ENCODE data around the gene RWDD4. TPM values are rescaled to one million over a fixed set of nuclear protein-coding genes. Genes with fewer than 3 reads are reported as not detected.

The RWDD4 gene
- total and polyA plus RNA-seq, 8 donors, result 8.5 to 15.4 (median 12.8) TPM

- DNase-seq, result no peak
- H3K4me3 ChIP-seq, result no peak overlapping the region
- no peak for FAIRE-seq
- intact Hi-C loops (cut with DNase I), result no loop called here
- 53 to 59% methylated on average over 2 of the region's 2 CpGs for WGBS, 2 donors
- H3K27ac ChIP-seq, result peak overlapping the region in 2 of 4 donors; percentile 38 to 79
- no peaks in the 10 kb centered on the region for H3K36me3 ChIP-seq
- peaks cover 4 to 18% (median 17%) of the 10 kb centered on the region in 3 donors for H3K4me1 ChIP-seq
- no peaks in the 10 kb centered on the region for H3K9me3 ChIP-seq
- no peak for TF ChIP-seq CTCF (IDR thresholded peaks at IDR 0.05)
- no peak for ATAC-seq
- no peaks in the 10 kb centered on the region for H3K27me3 ChIP-seq
These were observed 38.6 kb downstream of the RWDD4 start for GRCh38 chr4:183620421-183620820.

DNA sequence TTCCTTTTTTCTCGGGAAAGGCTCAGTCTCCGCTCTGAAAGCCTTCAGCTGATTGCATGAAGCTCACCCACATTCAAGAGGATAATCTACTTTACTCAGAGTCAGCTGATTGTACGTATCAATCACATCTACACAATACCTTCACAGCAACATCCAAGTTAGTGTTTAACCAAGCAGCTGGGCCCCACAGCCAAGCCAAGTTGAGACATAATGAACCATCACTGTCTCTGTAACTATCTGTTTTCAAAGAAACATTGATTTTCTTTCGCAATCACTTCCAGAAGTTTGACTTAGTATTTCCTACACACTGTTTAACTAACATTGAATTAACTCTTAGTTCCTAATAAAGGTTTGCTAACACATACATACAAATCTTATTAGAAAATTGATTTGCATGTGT, 40.3 kb downstream of the RWDD4 start:
- Histone ChIP-seq H3K27ac (peak overlapping the region; percentile 38 to 79 (median 46)), H3K9me3 (no peaks in the 10 kb centered on the region), H3K36me3 (no peaks in the 10 kb centered on the region), H3K27me3 (no peaks in the 10 kb centered on the region), H3K4me1 (peaks cover 4 to 18% (median 17%) of the 10 kb centered on the region in 3 donors), H3K4me3 (peak overlapping the region in 2 of 4 donors; percentile 32 to 36)
- FAIRE-seq (no peak), ATAC-seq (peak; percentile 46 to 70 (median 58)), DNase-seq (peak in 2 of 6 donors; percentile 30 to 33)
- TF ChIP-seq CTCF (IDR thresholded peaks at IDR 0.05), result no peak
- WGBS, 2 donors, result 11 to 13% methylated on average over 4 of the region's 4 CpGs
- intact Hi-C loops (cut with DNase I), result no loop called here

DNA sequence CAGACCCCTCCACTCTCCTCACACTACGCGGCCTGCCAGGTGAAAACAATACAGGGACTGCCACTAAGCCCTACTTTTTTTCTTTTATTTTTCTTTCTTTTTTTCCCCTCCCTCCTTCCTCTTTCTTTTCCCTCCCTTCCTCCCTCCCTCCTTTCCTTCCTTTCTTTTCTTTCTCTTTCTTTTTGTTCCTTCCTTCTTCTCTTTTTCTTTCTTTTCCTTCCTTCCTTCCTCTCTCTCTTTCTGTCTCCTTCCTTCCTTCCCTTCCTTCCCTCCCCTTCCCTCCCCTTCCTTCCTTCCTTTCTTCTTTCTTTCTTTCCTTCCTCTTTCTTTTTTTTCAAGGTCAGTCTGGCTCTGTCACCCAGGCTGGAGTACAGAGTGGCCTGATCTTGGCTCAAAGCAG, 41.9 kb downstream of the RWDD4 start:
- peak overlapping the region in 1 of 4 donors; percentile 32 for H3K4me3 ChIP-seq
- no peaks in the 10 kb centered on the region for H3K9me3 ChIP-seq
- H3K36me3 ChIP-seq, result no peaks in the 10 kb centered on the region
- DNase-seq, result no peak
- peak overlapping the region in 2 of 4 donors; percentile 40 to 79 for H3K27ac ChIP-seq
- TF ChIP-seq CTCF (IDR thresholded peaks at IDR 0.05), result no peak
- no peak for FAIRE-seq
- ATAC-seq, result no peak
- intact Hi-C loops (cut with DNase I), result no loop called here
- WGBS, 2 donors, result 86 to 92% methylated on average over 2 of the region's 2 CpGs
- no peaks in the 10 kb centered on the region for H3K27me3 ChIP-seq
- H3K4me1 ChIP-seq, result peaks cover 4 to 18% (median 17%) of the 10 kb centered on the region in 3 donors

DNA sequence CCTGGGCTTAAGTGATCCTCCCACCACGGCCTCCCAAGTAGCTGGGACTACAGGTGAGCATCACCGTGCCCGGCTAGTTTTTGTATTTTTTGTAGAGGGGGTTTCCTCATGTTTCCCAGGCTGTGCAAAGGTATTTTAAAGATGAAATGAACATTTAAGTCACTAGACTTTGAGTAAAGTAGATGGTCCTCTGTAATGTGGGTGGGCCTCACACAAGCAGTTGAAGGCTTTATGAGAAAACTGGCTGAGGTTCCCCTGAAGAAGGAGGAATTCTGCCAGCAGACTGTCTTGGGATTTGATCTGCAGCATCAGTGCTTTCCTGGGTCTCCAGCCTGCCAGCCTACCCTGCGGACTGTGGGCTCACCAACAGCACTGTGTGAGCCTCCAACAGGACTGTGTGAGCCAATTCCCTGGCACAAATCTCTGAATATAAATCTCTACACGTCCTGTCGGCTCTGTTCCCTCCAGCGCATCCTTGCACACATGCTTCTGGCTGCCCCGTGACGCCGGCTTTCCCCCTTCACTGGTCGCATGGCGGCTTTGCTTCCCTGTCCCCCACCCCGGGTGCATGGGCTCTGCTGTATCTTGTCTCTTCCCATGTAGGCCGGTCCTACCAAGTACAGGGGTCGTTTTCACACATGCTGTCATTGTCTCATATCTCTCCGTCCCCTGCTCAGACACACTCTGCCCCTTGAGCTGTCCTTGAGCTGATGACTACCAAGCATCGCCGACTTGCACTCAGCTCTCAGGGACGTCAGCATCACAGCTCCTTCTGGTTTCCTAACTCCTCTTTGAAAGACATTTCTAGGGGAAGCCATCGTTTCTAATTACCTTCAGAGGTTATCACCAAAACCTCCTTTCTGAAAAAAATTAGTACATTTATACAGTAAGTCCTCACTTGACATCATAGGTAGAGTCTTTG, 46.4 kb downstream of the RWDD4 start:
- intact Hi-C loops (cut with DNase I), result no loop called here
- no peak for TF ChIP-seq CTCF (IDR thresholded peaks at IDR 0.05)
- FAIRE-seq (no peak), ATAC-seq (no peak), DNase-seq (no peak)
- Histone ChIP-seq H3K4me3 (no peak overlapping the region), H3K36me3 (no peaks in the 10 kb centered on the region), H3K9me3 (no peaks in the 10 kb centered on the region), H3K27ac (no peak overlapping the region), H3K4me1 (peaks cover 0 to 3% (median under 1%) of the 10 kb centered on the region in 3 donors), H3K27me3 (no peaks in the 10 kb centered on the region)
- WGBS, 2 donors, result 83 to 85% methylated on average over 20 of the region's 20 CpGs

All from pancreas (tissue), 10 donors.